K562 (cell line): ENCODE results near the gene MRPL55. TPM values are rescaled to one million over a fixed set of nuclear protein-coding genes. Genes with fewer than 3 reads are reported as not detected.

Experiments
- BDP1 ChIP-seq: IDR thresholded peaks from 3 replicates; pipeline ENCODE4 v1.6.1; 2011; ENCODE audit not compliant: insufficient read length, insufficient read depth
- BRCA1 ChIP-seq, 2 experiments: fragments of 450-650 bp in 1 of 2; sonication (generic) in 1 of 2; formaldehyde crosslinking in 1 of 2; IDR thresholded peaks; 2 replicates each; pipeline versions ENCODE4 v1.5.0 to v1.6.1; 2017 to 2020; ENCODE audit warnings: mild to moderate bottlenecking in 1 of 2, missing genetic modification reagents in 1 of 2
- CBX3 ChIP-seq, 2 experiments: IDR thresholded peaks; 1 replicate in 1 of 2; 2 replicates in 1 of 2; pipeline ENCODE4 v1.6.1; 2012; ENCODE audit warnings: inconsistent platforms in 2 of 2, low read length in 2 of 2, borderline replicate concordance in 1 of 2, control low read depth in 1 of 2
- CREBBP ChIP-seq: IDR thresholded peaks from one replicate; pipeline ENCODE4 v1.6.1; 2012; ENCODE audit warnings: low read depth, mild to moderate bottlenecking, control low read depth, inconsistent platforms, low read length
- ETV5 ChIP-seq: sonication (generic); formaldehyde crosslinking; IDR thresholded peaks from 2 replicates; pipeline ENCODE4 v1.4.0; 2020; ENCODE audit warnings: low read depth, mild to moderate bottlenecking, missing genetic modification reagents
- GATA2 ChIP-seq: sonication (generic); formaldehyde crosslinking; IDR thresholded peaks from 2 replicates; pipeline ENCODE4 v1.4.0; 2020; ENCODE audit warnings: mild to moderate bottlenecking, missing genetic modification reagents
- HNRNPH1 ChIP-seq: fragments of 200-400 bp; formaldehyde crosslinking; optimal IDR thresholded peaks from 2 replicates; pipeline ENCODE3; 2017; ENCODE audit warnings: low read depth, mild to moderate bottlenecking, low read length, moderate library complexity
- KLF10 ChIP-seq: fragments of 250-450 bp; sonication (Bioruptor Pico); IDR thresholded peaks from 2 replicates; pipeline ENCODE4 v1.6.1; 2021; ENCODE audit warnings: matching md5 sums
- NEUROD1 ChIP-seq: fragments of 150-350 bp; IDR thresholded peaks from 2 replicates; pipeline ENCODE4 v1.6.1; 2014; ENCODE audit warnings: borderline replicate concordance, low read length, low read depth; ENCODE audit not compliant: partially characterized antibody
- PRPF4 ChIP-seq: fragments of 200-400 bp; formaldehyde crosslinking; IDR thresholded peaks from one replicate; pipeline ENCODE4 v1.6.1; 2017; ENCODE audit warnings: low read length, low read depth, mild to moderate bottlenecking; ENCODE audit not compliant: insufficient read depth, poor library complexity, severe bottlenecking
- PYGO2 ChIP-seq: fragments of 450-650 bp; IDR thresholded peaks from 2 replicates; pipeline ENCODE4 v1.6.1; 2016; ENCODE audit warnings: mild to moderate bottlenecking, missing genetic modification characterization, moderate library complexity, missing compliant biosample characterization
- SMAD2 ChIP-seq: fragments of 150-350 bp; IDR thresholded peaks from 2 replicates; pipeline ENCODE4 v1.6.1; 2014; ENCODE audit warnings: low read depth, mild to moderate bottlenecking, low read length
- SRSF9 ChIP-seq: fragments of 200-400 bp; formaldehyde crosslinking; IDR thresholded peaks from 2 replicates; pipeline ENCODE4 v1.6.1; 2017; ENCODE audit warnings: low read depth, low read length, borderline replicate concordance
- ZBTB34 ChIP-seq: fragments of 250-450 bp; sonication (Bioruptor Pico); IDR thresholded peaks from 2 replicates; pipeline ENCODE4 v1.8.0; 2021; ENCODE audit warnings: mild to moderate bottlenecking, moderate library complexity
- ZNF644 ChIP-seq: fragments of 200-800 bp; sonication (Bioruptor generic); IDR thresholded peaks from 2 replicates; pipeline ENCODE4 v1.6.1; 2016; ENCODE audit warnings: low read depth, missing genetic modification characterization, missing compliant biosample characterization
- ZSCAN29 ChIP-seq: fragments of 450-650 bp; IDR thresholded peaks from 2 replicates; pipeline ENCODE4 v1.6.1; 2017
- polyA plus RNA-seq, 8 experiments: library from polyadenylated mRNA; depleted of rRNA in 4 of 8; stranded (reverse) in 5 of 8; unstranded in 3 of 8; fragments of >200 nt; fragmentation: Nextera tagmentation in 2 of 8; fragmentation: Illumina TruSeq in 1 of 8; extraction: Ambion mirVana in 2 of 8; extraction: Trizol in 1 of 8; gene quantifications; 2 replicates each; pipeline versions ENCODE4 v1.2.1 to v1.2.3, GENCODE V29; 2011 to 2014; ENCODE audit warnings: inconsistent platforms in 1 of 8, missing spikeins in 1 of 8
- total RNA-seq, 7 experiments: library from RNA; depleted of rRNA in 6 of 7; stranded (reverse); fragments of >200 nt in 6 of 7; fragmentation: Illumina TruSeq in 2 of 7; extraction: Trizol in 2 of 7; gene quantifications; 2 replicates each; pipeline versions ENCODE4 v1.2.1 to v1.2.3, GENCODE V29; 2011 to 2021; ENCODE audit warnings: low replicate concordance in 1 of 7
- TF ChIP-seq, protein P1 (sequence below): fragments of 450-650 bp; IDR thresholded peaks from 2 replicates; pipeline ENCODE4 v1.6.1; 2016
- TF ChIP-seq, protein P2 (sequence below): fragments of 250-450 bp; sonication (Bioruptor Pico); IDR thresholded peaks from 2 replicates; pipeline ENCODE4 v1.5.1; 2021; ENCODE audit warnings: mild to moderate bottlenecking
- TF ChIP-seq, protein P3 (sequence below): sonication (generic); formaldehyde crosslinking; IDR thresholded peaks from 2 replicates; pipeline ENCODE4 v1.4.0; 2020; ENCODE audit warnings: mild to moderate bottlenecking, missing genetic modification reagents

MRPL55 gene
- total and polyA plus RNA-seq, 9 of the 15 experiments (the other 6 are each of a cell fraction or from before 2014, with no cell fraction given): 34.9 to 228 (median 81.0) TPM

GRCh38 chr1:228085287-228085951 is 23.7 kb downstream of the MRPL55 start (continued):
- TF ChIP-seq, protein P1, sequence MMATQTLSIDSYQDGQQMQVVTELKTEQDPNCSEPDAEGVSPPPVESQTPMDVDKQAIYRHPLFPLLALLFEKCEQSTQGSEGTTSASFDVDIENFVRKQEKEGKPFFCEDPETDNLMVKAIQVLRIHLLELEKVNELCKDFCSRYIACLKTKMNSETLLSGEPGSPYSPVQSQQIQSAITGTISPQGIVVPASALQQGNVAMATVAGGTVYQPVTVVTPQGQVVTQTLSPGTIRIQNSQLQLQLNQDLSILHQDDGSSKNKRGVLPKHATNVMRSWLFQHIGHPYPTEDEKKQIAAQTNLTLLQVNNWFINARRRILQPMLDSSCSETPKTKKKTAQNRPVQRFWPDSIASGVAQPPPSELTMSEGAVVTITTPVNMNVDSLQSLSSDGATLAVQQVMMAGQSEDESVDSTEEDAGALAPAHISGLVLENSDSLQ: peak; percentile 96
- TF ChIP-seq PYGO2: no peak
- no peak for TF ChIP-seq ZNF644 (tag)
- no peak for TF ChIP-seq CBX3 (IDR thresholded peaks at IDR 0.05; ENCODE audit: borderline replicate concordance in 1 of 2, low read length in 2 of 2)
- no peak for TF ChIP-seq KLF10
- TF ChIP-seq NEUROD1: no peak
- TF ChIP-seq PRPF4: no peak
- TF ChIP-seq HNRNPH1: no peak
- TF ChIP-seq, protein P2, sequence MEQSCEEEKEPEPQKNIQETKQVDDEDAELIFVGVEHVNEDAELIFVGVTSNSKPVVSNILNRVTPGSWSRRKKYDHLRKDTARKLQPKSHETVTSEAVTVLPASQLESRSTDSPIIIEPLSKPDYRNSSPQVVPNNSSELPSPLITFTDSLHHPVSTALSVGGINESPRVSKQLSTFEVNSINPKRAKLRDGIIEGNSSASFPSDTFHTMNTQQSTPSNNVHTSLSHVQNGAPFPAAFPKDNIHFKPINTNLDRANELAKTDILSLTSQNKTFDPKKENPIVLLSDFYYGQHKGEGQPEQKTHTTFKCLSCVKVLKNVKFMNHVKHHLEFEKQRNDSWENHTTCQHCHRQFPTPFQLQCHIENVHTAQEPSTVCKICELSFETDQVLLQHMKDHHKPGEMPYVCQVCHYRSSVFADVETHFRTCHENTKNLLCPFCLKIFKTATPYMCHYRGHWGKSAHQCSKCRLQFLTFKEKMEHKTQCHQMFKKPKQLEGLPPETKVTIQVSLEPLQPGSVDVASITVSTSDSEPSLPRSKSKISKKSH (CRISPR knock-in tag): no peak
- TF ChIP-seq, protein P3, sequence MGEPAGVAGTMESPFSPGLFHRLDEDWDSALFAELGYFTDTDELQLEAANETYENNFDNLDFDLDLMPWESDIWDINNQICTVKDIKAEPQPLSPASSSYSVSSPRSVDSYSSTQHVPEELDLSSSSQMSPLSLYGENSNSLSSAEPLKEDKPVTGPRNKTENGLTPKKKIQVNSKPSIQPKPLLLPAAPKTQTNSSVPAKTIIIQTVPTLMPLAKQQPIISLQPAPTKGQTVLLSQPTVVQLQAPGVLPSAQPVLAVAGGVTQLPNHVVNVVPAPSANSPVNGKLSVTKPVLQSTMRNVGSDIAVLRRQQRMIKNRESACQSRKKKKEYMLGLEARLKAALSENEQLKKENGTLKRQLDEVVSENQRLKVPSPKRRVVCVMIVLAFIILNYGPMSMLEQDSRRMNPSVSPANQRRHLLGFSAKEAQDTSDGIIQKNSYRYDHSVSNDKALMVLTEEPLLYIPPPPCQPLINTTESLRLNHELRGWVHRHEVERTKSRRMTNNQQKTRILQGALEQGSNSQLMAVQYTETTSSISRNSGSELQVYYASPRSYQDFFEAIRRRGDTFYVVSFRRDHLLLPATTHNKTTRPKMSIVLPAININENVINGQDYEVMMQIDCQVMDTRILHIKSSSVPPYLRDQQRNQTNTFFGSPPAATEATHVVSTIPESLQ (CRISPR knock-in tag): no peak
- TF ChIP-seq GATA2 (CRISPR knock-in tag): peak; percentile 56; the same call in 1 of the 2 replicates
- TF ChIP-seq SMAD2: no peak
- TF ChIP-seq SRSF9: no peak
- TF ChIP-seq ZSCAN29: no peak
- no peak for TF ChIP-seq ZBTB34 (CRISPR knock-in tag)
- no peak for TF ChIP-seq CREBBP
- no peak for TF ChIP-seq BDP1
- TF ChIP-seq ETV5 (CRISPR knock-in tag): 0 out of 2 replicates have a peak, but pooled peaks have one; percentile 27
- no peak for TF ChIP-seq BRCA1 (IDR thresholded peaks at IDR 0.05)
- no peak for TF ChIP-seq BRCA1 (CRISPR knock-in tag; IDR thresholded peaks at IDR 0.05)
